Caco-2 (cell line): ENCODE data around the gene OSM. TPM values are rescaled to one million over a fixed set of nuclear protein-coding genes. Genes with fewer than 3 reads are reported as not detected.

ENCODE experiments used
- BruUV-seq: library from RNA; stranded (reverse); fragments of 400-500 nt; replicated peaks from 2 replicates; lab custom pipeline; 2021; lab: Mats Ljungman, UMichigan
- CTCF ChIA-PET: fragments of 300-600 bp; sonication (Branson Sonifier 250); formaldehyde crosslinking; loops from one replicate; lab custom pipeline; 2022; ENCODE audit warnings: antibody characterized with exemption; lab: Charles Lee
- POLR2A ChIA-PET: fragments of 300-600 bp; sonication (Branson Sonifier 250); formaldehyde crosslinking; loops from one replicate; lab custom pipeline; 2022; ENCODE audit warnings: antibody characterized with exemption; lab: Charles Lee
- DNase-seq, 2 experiments: peaks; one replicate each; pipeline versions ENCODE4 v3.0.0 to v3.0.0-alpha.2; 2020 to 2022
- H3K27me3 ChIP-seq: replicated peaks from 2 replicates; pipeline ENCODE4 v1.6.0; 2011; ENCODE audit warnings: low read length; ENCODE audit not compliant: control insufficient read depth, insufficient read depth
- H3K36me3 ChIP-seq: 2 replicates; pipeline ENCODE4 v1.5.1; 2011; ENCODE audit warnings: low read length; ENCODE audit not compliant: control insufficient read depth, insufficient read depth
- H3K4me1 ChIP-seq: fragments of 250-450 bp; sonication (Bioruptor Pico); 2 replicates; pipeline ENCODE4 v1.5.1; 2020; ENCODE audit warnings: mild to moderate bottlenecking
- H3K4me3 ChIP-seq: 2 replicates; pipeline ENCODE4 v1.5.1; 2011; ENCODE audit warnings: low read depth, mild to moderate bottlenecking, control low read depth, low read length
- H3K9me3 ChIP-seq: fragments of 250-450 bp; sonication (Bioruptor Pico); 2 replicates; pipeline ENCODE4 v1.5.1; 2020; ENCODE audit warnings: mild to moderate bottlenecking, moderate library complexity
- H3K27ac Mint-ChIP-seq: one replicate; pipeline ENCODE4 v1.8.0; 2022; ENCODE audit warnings: mixed read lengths; ENCODE audit not compliant: unreplicated experiment
- H3K27me3 Mint-ChIP-seq: one replicate; pipeline ENCODE4 v1.8.0; 2022; ENCODE audit warnings: mixed read lengths; ENCODE audit not compliant: insufficient read depth, unreplicated experiment
- H3K36me3 Mint-ChIP-seq: one replicate; pipeline ENCODE4 v1.8.0; 2022; ENCODE audit warnings: mild to moderate bottlenecking, mixed read lengths; ENCODE audit not compliant: insufficient read depth, unreplicated experiment
- H3K4me1 Mint-ChIP-seq: one replicate; pipeline ENCODE4 v1.8.0; 2022; ENCODE audit warnings: low read depth, mixed read lengths; ENCODE audit not compliant: unreplicated experiment
- H3K4me3 Mint-ChIP-seq: one replicate; pipeline ENCODE4 v1.8.0; 2022; ENCODE audit warnings: mild to moderate bottlenecking, moderate library complexity, mixed read lengths; ENCODE audit not compliant: unreplicated experiment
- H3K9me3 Mint-ChIP-seq: one replicate; pipeline ENCODE4 v1.8.0; 2022; ENCODE audit warnings: mixed read lengths; ENCODE audit not compliant: unreplicated experiment
- intact Hi-C: fragments of 100-400 bp; cut with micrococcal nuclease; formaldehyde crosslinking; loops from one replicate; pipeline ENCODE4 v1.10.0; 2022; ENCODE audit not compliant: unreplicated experiment
- total RNA-seq: library from RNA; stranded (reverse); gene quantifications from 2 replicates; pipeline ENCODE4 v1.2.3, GENCODE V29; 2022
- TF ChIP-seq, protein P1 (sequence below), 2 experiments: fragments of 200-600 bp in 1 of 2; IDR thresholded peaks; 1 replicate in 1 of 2; 2 replicates in 1 of 2; pipeline versions ENCODE4 v1.5.1 to v1.8.0; 2011 to 2022; ENCODE audit warnings: antibody characterized with exemption in 1 of 2, control low read depth in 1 of 2, inconsistent platforms in 1 of 2, low read depth in 1 of 2, low read length in 1 of 2, mild to moderate bottlenecking in 1 of 2, moderate library complexity in 1 of 2; ENCODE audit not compliant: insufficient read depth in 1 of 2, severe bottlenecking in 1 of 2, unreplicated experiment in 1 of 2

OSM gene
- total RNA-seq, 1 experiment from 2014 or later: not detected

DNA sequence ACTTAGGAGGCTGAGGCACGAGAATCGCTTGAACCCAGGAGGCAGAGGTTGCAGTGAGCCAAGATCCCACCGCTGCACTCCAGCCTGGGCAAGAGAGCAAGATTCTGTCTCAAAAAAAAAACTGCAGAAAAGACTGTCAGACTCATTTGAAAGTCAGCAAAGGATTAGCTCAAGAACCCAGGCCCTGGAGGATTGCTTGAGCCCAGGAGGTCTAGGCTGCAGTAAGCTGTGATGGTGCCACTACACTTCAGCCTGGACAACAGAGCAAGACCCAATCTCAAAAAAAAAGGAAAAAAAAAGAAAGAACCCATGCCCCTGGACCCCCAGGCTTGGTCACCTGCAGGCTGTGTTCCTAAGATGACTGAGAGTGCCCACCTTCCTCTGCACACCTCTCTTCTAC lies 36.3 kb downstream of the OSM start:
- no peak overlapping the region for H3K4me3 ChIP-seq
- no peak overlapping the region for H3K4me3 Mint-ChIP-seq
- intact Hi-C loops: no loop called here
- H3K27ac Mint-ChIP-seq: no peak overlapping the region
- H3K9me3 ChIP-seq: no peaks in the 10 kb centered on the region
- no peaks in the 10 kb centered on the region for H3K9me3 Mint-ChIP-seq
- POLR2A ChIA-PET: no interaction called here
- BruUV-seq: no TSS peak
- H3K36me3 ChIP-seq: no peaks in the 10 kb centered on the region
- peaks cover 14% of the 10 kb centered on the region for H3K4me1 ChIP-seq
- TF ChIP-seq, protein P1, sequence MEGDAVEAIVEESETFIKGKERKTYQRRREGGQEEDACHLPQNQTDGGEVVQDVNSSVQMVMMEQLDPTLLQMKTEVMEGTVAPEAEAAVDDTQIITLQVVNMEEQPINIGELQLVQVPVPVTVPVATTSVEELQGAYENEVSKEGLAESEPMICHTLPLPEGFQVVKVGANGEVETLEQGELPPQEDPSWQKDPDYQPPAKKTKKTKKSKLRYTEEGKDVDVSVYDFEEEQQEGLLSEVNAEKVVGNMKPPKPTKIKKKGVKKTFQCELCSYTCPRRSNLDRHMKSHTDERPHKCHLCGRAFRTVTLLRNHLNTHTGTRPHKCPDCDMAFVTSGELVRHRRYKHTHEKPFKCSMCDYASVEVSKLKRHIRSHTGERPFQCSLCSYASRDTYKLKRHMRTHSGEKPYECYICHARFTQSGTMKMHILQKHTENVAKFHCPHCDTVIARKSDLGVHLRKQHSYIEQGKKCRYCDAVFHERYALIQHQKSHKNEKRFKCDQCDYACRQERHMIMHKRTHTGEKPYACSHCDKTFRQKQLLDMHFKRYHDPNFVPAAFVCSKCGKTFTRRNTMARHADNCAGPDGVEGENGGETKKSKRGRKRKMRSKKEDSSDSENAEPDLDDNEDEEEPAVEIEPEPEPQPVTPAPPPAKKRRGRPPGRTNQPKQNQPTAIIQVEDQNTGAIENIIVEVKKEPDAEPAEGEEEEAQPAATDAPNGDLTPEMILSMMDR (IDR thresholded peaks at IDR 0.05; ENCODE audit: insufficient read depth in 1 of 2, low read depth in 1 of 2, low read length in 1 of 2, severe bottlenecking in 1 of 2, unreplicated experiment in 1 of 2): no peak
- H3K36me3 Mint-ChIP-seq: no peaks in the 10 kb centered on the region
- CTCF ChIA-PET: no interaction called here
- no peaks in the 10 kb centered on the region for H3K27me3 Mint-ChIP-seq
- H3K27me3 ChIP-seq: no peaks in the 10 kb centered on the region
- DNase-seq: no peak
- H3K4me1 Mint-ChIP-seq: peaks cover 22% of the 10 kb centered on the region

DNA sequence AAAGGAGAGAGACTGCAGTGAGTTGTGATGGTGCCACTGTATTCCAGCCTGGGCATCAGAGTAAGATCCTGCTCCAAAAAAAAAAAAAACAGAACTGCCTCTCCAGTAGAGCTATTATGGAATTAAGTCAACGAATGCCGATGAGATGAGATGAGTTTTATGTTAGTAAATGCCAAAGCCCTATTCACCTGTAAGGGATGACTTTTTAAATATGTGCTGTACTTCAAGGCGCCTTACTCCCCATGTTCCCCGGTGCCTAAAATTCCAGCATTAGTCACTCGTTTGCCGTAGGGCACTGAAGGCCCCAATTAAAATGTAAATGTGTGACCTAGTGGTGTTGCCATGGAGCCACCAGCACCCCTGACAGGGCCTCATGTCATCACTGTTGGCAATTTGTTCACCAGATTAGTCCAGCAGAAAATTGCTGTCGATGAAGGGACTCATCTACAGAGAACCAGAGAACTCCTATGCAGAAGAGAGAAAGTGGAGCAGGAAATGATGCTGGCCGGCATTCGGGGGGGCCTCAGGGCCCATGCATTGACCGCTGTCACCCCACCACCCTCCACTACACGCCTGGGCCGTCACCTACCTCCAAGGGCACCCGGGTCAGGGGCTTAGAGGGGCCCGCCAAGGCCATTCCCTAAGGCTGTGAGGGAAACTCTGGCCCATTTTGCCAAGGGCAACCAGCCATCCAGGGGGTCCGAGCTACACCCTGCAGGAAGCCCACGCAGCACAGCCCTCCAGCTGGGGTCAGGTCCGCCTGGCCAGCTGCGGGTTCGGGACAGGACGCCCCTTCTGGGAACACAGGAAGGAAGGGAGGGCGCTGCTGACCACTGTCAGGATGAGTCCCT lies 37.9 kb downstream of the OSM start:
- TF ChIP-seq, protein P1 (IDR thresholded peaks at IDR 0.05; ENCODE audit: insufficient read depth in 1 of 2, low read depth in 1 of 2, low read length in 1 of 2, severe bottlenecking in 1 of 2, unreplicated experiment in 1 of 2): no peak
- H3K27me3 ChIP-seq: no peaks in the 10 kb centered on the region
- H3K27ac Mint-ChIP-seq: no peak overlapping the region
- no peaks in the 10 kb centered on the region for H3K36me3 Mint-ChIP-seq
- BruUV-seq: no TSS peak
- peaks cover 9% of the 10 kb centered on the region; the same call in 1 of the 2 replicates for H3K4me1 ChIP-seq
- H3K4me3 Mint-ChIP-seq: no peak overlapping the region
- H3K9me3 Mint-ChIP-seq: no peaks in the 10 kb centered on the region
- H3K4me1 Mint-ChIP-seq: peaks cover 19% of the 10 kb centered on the region
- ChIA-PET CTCF (interaction anchor here (0.6 kb wide), 1 partner anchor 121 kb away, joined by 4 read pairs; no protein-coding TSS in a partner anchor), POLR2A (no interaction called here)
- DNase-seq: no peak
- no peaks in the 10 kb centered on the region for H3K36me3 ChIP-seq
- H3K4me3 ChIP-seq: no peak overlapping the region
- H3K9me3 ChIP-seq: no peaks in the 10 kb centered on the region
- intact Hi-C loops: no loop called here
- no peaks in the 10 kb centered on the region for H3K27me3 Mint-ChIP-seq

DNA sequence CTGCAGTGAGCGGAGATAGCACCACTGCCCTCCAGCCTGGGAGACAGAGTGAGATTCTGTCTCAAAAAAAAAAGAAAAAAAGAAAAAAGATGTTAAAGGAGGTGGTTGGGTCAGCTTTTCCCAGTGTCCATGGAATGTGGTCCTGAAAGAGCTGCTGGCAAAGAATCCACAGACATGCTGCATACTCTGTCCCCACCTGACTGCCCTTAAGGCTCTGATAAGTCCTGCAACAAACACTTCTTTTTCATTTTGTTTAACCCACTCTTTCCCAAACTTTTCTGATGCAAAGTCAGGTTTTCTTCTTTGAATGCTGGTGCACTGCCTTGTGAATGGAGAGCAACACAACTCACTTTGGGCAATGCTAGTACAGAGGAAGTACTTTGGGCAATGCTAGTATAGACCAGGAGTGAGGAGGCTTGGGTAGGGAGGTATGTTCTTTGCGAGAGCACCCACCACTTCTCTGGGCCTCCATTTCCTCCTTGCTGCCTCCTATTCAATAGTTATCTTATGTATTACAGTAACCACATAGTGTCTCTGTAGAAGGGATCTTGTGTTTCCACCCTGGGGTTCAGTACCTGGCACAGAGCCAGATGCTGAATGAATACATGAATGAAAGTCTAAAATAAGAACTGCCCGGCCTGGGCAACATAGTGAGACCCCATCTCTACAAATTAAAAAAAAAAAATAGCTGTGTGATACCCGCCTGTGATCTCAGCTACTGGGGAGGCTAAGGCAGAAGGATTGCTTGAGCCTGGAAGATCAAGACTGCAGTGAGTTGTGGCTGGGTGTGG lies 39.0 kb downstream of the OSM start:
- H3K4me1 Mint-ChIP-seq: peaks cover 19% of the 10 kb centered on the region
- no peaks in the 10 kb centered on the region for H3K36me3 ChIP-seq
- DNase-seq: no peak
- intact Hi-C loops: no loop called here
- no peaks in the 10 kb centered on the region for H3K27me3 Mint-ChIP-seq
- H3K4me1 ChIP-seq: peaks cover 9% of the 10 kb centered on the region; the same call in 1 of the 2 replicates
- no TSS peak for BruUV-seq
- H3K4me3 Mint-ChIP-seq: no peak overlapping the region
- no peaks in the 10 kb centered on the region for H3K36me3 Mint-ChIP-seq
- no peaks in the 10 kb centered on the region for H3K27me3 ChIP-seq
- no peak overlapping the region for H3K4me3 ChIP-seq
- no peaks in the 10 kb centered on the region for H3K9me3 Mint-ChIP-seq
- H3K9me3 ChIP-seq: no peaks in the 10 kb centered on the region
- POLR2A ChIA-PET: interaction anchor here (0.7 kb wide), 1 partner anchor 85 kb away, joined by 5 read pairs; no protein-coding TSS in a partner anchor
- no peak overlapping the region for H3K27ac Mint-ChIP-seq
- CTCF ChIA-PET: no interaction called here
- TF ChIP-seq, protein P1 (IDR thresholded peaks at IDR 0.05; ENCODE audit: insufficient read depth in 1 of 2, low read depth in 1 of 2, low read length in 1 of 2, severe bottlenecking in 1 of 2, unreplicated experiment in 1 of 2): no peak
